GM12878 (cell line): ENCODE data around the gene GTSE1. TPM values are rescaled to one million over a fixed set of nuclear protein-coding genes. Genes with fewer than 3 reads are reported as not detected.

ENCODE experiments used
- ATAC-seq: fragments of 200-7000 bp; cut with Tn5 transposase; 3 replicates; pipeline ENCODE4 v1.9.1; 2020; ENCODE audit warnings: mild to moderate bottlenecking, moderate library complexity
- BruUV-seq: library from RNA; stranded (reverse); fragments of 400-500 nt; replicated peaks from 2 replicates; lab custom pipeline; 2021; lab: Mats Ljungman, UMichigan
- CTCF ChIA-PET: fragments of 300-600 bp; sonication (Branson Sonifier 250); formaldehyde crosslinking; extraction: SDS; loops from one replicate; lab custom pipeline; 2021; ENCODE audit warnings: inconsistent platforms; lab: Yijun Ruan, JAX
- POLR2A ChIA-PET: fragments of 350-600 bp; formaldehyde crosslinking; extraction: SDS; loops from one replicate; lab custom pipeline; 2021; ENCODE audit warnings: inconsistent platforms; lab: Charles Lee
- RAD21 ChIA-PET: fragments of 300-600 bp; sonication (Branson Sonifier 250); formaldehyde crosslinking; loops from one replicate; lab custom pipeline; 2023; ENCODE audit warnings: antibody characterized with exemption; ENCODE audit not compliant: unreplicated experiment; lab: Charles Lee
- SMC1A ChIA-PET: fragments of 300-600 bp; sonication (Branson Sonifier 250); formaldehyde crosslinking; loops from one replicate; lab custom pipeline; 2023; ENCODE audit not compliant: unreplicated experiment, uncharacterized antibody; lab: Charles Lee
- DNase-seq: peaks from one replicate; pipeline ENCODE4 v3.0.0-alpha.2; 2011; ENCODE audit warnings: low read depth, low spot score
- FAIRE-seq: peaks from 3 replicates; lab custom pipeline; 2011; peaks lifted over from hg19 to GRCh38; lab: Jason Lieb, UNC
- H2AFZ ChIP-seq: 2 replicates; pipeline ENCODE4 v1.6.0; 2011; ENCODE audit warnings: low read depth, low read length, control low read depth; ENCODE audit not compliant: control insufficient read depth
- H3K27ac ChIP-seq: 2 replicates; pipeline ENCODE4 v1.5.1; 2011; ENCODE audit warnings: control low read depth; ENCODE audit not compliant: control insufficient read depth, insufficient read depth
- H3K27me3 ChIP-seq, 2 experiments: replicated peaks in 1 of 2; 2 replicates each; pipeline versions ENCODE4 v1.6.0 to v1.6.1; 2011; ENCODE audit warnings: low read length in 1 of 2; ENCODE audit not compliant: control insufficient read depth in 2 of 2, insufficient read depth in 2 of 2
- H3K36me3 ChIP-seq, 2 experiments: 2 replicates each; pipeline ENCODE4 v1.5.1; 2011; ENCODE audit warnings: low read length in 1 of 2; ENCODE audit not compliant: control insufficient read depth in 2 of 2, insufficient read depth in 2 of 2
- H3K4me1 ChIP-seq: 2 replicates; pipeline ENCODE4 v1.6.1; 2011; ENCODE audit warnings: mild to moderate bottlenecking, low read length, moderate library complexity, mixed read lengths; ENCODE audit not compliant: control insufficient read depth, insufficient read depth
- H3K4me2 ChIP-seq: 2 replicates; pipeline ENCODE4 v1.6.0; 2011; ENCODE audit warnings: control low read depth; ENCODE audit not compliant: control insufficient read depth, insufficient read depth
- H3K4me3 ChIP-seq: fragments of 200-600 bp; sonication (generic); 2 replicates; pipeline ENCODE4 v1.5.1; 2016
- H3K79me2 ChIP-seq: 2 replicates; pipeline ENCODE4 v1.6.0; 2011; ENCODE audit warnings: low read length; ENCODE audit not compliant: control insufficient read depth, insufficient read depth
- H3K9ac ChIP-seq: 2 replicates; pipeline ENCODE4 v1.8.0; 2011; ENCODE audit warnings: low read length, control low read depth, mixed read lengths; ENCODE audit not compliant: control insufficient read depth, insufficient read depth
- H3K9me3 ChIP-seq: replicated peaks from 3 replicates; pipeline ENCODE4 v1.5.1; 2011; ENCODE audit warnings: mild to moderate bottlenecking, low read length; ENCODE audit not compliant: control insufficient read depth, insufficient read depth
- H4K20me1 ChIP-seq: 2 replicates; pipeline ENCODE4 v1.6.0; 2011; ENCODE audit not compliant: control insufficient read depth, insufficient read depth
- BHLHE40 ChIP-seq, 2 experiments: fragments of 450-650 bp in 1 of 2; IDR thresholded peaks; 2 replicates each; pipeline ENCODE4 v1.6.1; 2011 to 2017; ENCODE audit warnings: low read depth in 2 of 2, borderline replicate concordance in 1 of 2, improper control_type of control experiment in 1 of 2, low read length in 1 of 2, mild to moderate bottlenecking in 1 of 2
- BMI1 ChIP-seq: fragments of 450-650 bp; IDR thresholded peaks from 2 replicates; pipeline ENCODE4 v1.6.1; 2016; ENCODE audit warnings: mild to moderate bottlenecking, moderate library complexity, borderline replicate concordance
- CHD4 ChIP-seq: fragments of 200-600 bp; sonication (generic); IDR thresholded peaks from 2 replicates; pipeline ENCODE4 v1.6.1; 2016; ENCODE audit warnings: mild to moderate bottlenecking
- GABPA ChIP-seq: IDR thresholded peaks from 2 replicates; pipeline ENCODE4 v1.6.1; 2014; ENCODE audit warnings: antibody characterized with exemption, low read depth, mild to moderate bottlenecking, inconsistent platforms
- HSF1 ChIP-seq: fragments of 150-350 bp; IDR thresholded peaks from 2 replicates; pipeline ENCODE4 v1.6.1; 2014; ENCODE audit warnings: mild to moderate bottlenecking, low read depth, low read length
- LARP7 ChIP-seq: fragments of 450-650 bp; IDR thresholded peaks from 2 replicates; pipeline ENCODE4 v1.6.1; 2017; ENCODE audit warnings: mild to moderate bottlenecking
- POLR2A ChIP-seq: IDR thresholded peaks from 2 replicates; pipeline ENCODE4 v1.6.1; 2011; ENCODE audit warnings: low read depth, mild to moderate bottlenecking, low read length
- RUNX3 ChIP-seq: IDR thresholded peaks from 2 replicates; pipeline ENCODE4 v1.6.1; 2012; ENCODE audit warnings: low read length, inconsistent platforms
- SUZ12 ChIP-seq: fragments of 200-600 bp; sonication (generic); IDR thresholded peaks from one replicate; pipeline ENCODE4 v1.6.1; 2018; ENCODE audit warnings: antibody characterized with exemption, mild to moderate bottlenecking; ENCODE audit not compliant: unreplicated experiment
- ZBTB4 ChIP-seq: fragments of 450-650 bp; formaldehyde crosslinking; IDR thresholded peaks from 2 replicates; pipeline ENCODE4 v1.4.0; 2022; ENCODE audit warnings: mild to moderate bottlenecking, moderate library complexity
- ZNF24 ChIP-seq: fragments of 450-650 bp; IDR thresholded peaks from 2 replicates; pipeline ENCODE4 v1.6.1; 2017; ENCODE audit warnings: antibody characterized with exemption, mild to moderate bottlenecking
- WGBS: methylation state at CpG from one replicate; pipeline ENCODE4 v1.1.6; 2016; ENCODE audit warnings: low lambda C conversion rate; ENCODE audit not compliant: insufficient replicate concordance, insufficient coverage; ENCODE audit errors: missing lambda C conversion rate; 5-methylcytosine and 5-hydroxymethylcytosine counted together
- in situ Hi-C: fragments of 300-500 bp; cut with MboI; formaldehyde crosslinking; loops from 9 replicates; pipeline ENCODE4 v1.14.3; 2018; ENCODE audit warnings: mixed read lengths
- intact Hi-C: fragments of 100-400 bp; cut with micrococcal nuclease; formaldehyde crosslinking; loops from one replicate; pipeline ENCODE4 v1.14.2; 2022; ENCODE audit not compliant: unreplicated experiment
- polyA plus RNA-seq, 11 experiments: library from polyadenylated mRNA; depleted of rRNA in 4 of 11; unstranded in 6 of 11; stranded (reverse) in 5 of 11; fragments of >200 nt; fragmentation: Nextera tagmentation in 4 of 11; fragmentation: Illumina TruSeq in 1 of 11; extraction: Ambion mirVana in 4 of 11; extraction: Trizol in 1 of 11; gene quantifications; 1 replicate in 1 of 11; 2 replicates in 10 of 11; pipeline versions ENCODE4 v1.2.1 to v1.2.3, GENCODE V29; 2011 to 2016; ENCODE audit warnings: inconsistent platforms in 2 of 11, missing spikeins in 2 of 11, low read depth in 1 of 11
- total RNA-seq, 4 experiments: library from RNA; depleted of rRNA in 3 of 4; stranded (reverse); fragments of >200 nt in 3 of 4; fragmentation: Illumina TruSeq in 1 of 4; extraction: Trizol in 1 of 4; gene quantifications; 2 replicates each; pipeline versions ENCODE4 v1.2.1 to v1.2.3, GENCODE V29; 2013 to 2021

GTSE1 gene
- total and polyA plus RNA-seq, 10 of the 15 experiments (the other 5 are each of a cell fraction or from before 2014, with no cell fraction given) = 6.6 to 46.2 (median 32.3) TPM

GRCh38 chr22:46370584-46371291 is 74.1 kb downstream of the GTSE1 start:
- RAD21 ChIA-PET = no interaction called here
- WGBS = 33% methylated on average over 15 of the region's 15 CpGs
- intact Hi-C loops (no loop called here), in situ Hi-C loops (no loop called here)
- Histone ChIP-seq H3K79me2 (no peaks in the 10 kb centered on the region), H3K4me3 (no peak overlapping the region), H2AFZ (no peak overlapping the region), H3K4me1 (peaks cover 6% of the 10 kb centered on the region), H3K36me3 (no peaks in the 10 kb centered on the region), H3K27ac (no peak overlapping the region), H4K20me1 (no peaks in the 10 kb centered on the region), H3K27me3 (no peaks in the 10 kb centered on the region), H3K4me2 (no peak overlapping the region), H3K9ac (no peak overlapping the region), H3K9me3 (peaks cover 1% of the 10 kb centered on the region; the same call in 1 of the 3 replicates)
- SMC1A ChIA-PET = no interaction called here
- no TSS peak for BruUV-seq
- POLR2A ChIA-PET = no interaction called here
- no peak for TF ChIP-seq BMI1
- no peak for TF ChIP-seq SUZ12
- TF ChIP-seq HSF1 = no peak
- TF ChIP-seq RUNX3 = no peak
- TF ChIP-seq LARP7 = no peak
- no peak for TF ChIP-seq BHLHE40 (IDR thresholded peaks at IDR 0.05; ENCODE audit: borderline replicate concordance in 1 of 2, low read depth in 2 of 2, low read length in 1 of 2)
- no peak for TF ChIP-seq CHD4
- TF ChIP-seq ZBTB4 (CRISPR knock-in tag) = no peak
- no peak for TF ChIP-seq ZNF24
- TF ChIP-seq GABPA = no peak
- no peak for TF ChIP-seq POLR2A
- CTCF ChIA-PET = no interaction called here
- FAIRE-seq (no peak), DNase-seq (no peak), ATAC-seq (no peak)
